ENCODE results near the gene FGD5.

Gene FGD5

DNA sequence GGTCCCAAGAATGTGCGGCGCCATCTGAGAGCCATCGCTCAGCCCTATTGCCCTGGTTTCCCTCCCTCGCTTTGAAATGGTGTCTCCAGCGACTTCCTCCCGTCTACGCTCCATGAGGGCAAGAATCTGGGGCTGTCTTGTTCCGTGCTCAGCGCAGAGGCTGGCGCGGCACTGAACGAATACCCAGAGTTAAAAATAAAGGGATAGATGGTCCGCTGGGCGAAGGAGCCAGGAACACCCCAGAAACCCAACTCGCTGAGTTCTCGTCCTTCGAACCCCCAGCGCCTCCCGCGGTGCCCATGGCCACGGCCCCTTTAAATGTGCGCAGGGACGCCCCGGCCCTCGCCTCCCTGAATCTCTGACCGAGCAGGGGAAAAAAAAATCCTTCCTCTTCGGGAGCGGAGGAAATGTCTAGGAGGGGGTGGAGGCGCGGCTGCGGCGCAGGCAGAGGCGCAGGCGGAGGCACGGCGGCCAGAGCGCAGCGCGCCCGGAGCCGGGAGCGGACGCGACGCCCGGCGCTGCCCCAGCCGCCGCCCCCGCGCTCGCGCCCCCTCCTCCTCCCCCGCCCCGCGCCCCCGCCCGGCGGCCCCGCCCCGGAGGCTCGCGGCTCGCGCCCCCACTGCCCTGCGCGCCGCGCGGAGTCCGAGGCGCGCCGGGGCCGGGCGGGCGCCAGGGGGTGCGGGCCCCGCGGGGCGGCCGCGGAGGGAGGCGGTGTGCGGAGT, 8.5 kb upstream of the FGD5 start:
- POLR2A ChIA-PET (ENCODE audit: low non-redundant PET): no interaction called here
- CTCF ChIA-PET: interaction anchor here (0.7 kb wide), 1 partner anchor 90 kb away, joined by 3 read pairs; no protein-coding TSS in a partner anchor
- TF ChIP-seq, protein P1, sequence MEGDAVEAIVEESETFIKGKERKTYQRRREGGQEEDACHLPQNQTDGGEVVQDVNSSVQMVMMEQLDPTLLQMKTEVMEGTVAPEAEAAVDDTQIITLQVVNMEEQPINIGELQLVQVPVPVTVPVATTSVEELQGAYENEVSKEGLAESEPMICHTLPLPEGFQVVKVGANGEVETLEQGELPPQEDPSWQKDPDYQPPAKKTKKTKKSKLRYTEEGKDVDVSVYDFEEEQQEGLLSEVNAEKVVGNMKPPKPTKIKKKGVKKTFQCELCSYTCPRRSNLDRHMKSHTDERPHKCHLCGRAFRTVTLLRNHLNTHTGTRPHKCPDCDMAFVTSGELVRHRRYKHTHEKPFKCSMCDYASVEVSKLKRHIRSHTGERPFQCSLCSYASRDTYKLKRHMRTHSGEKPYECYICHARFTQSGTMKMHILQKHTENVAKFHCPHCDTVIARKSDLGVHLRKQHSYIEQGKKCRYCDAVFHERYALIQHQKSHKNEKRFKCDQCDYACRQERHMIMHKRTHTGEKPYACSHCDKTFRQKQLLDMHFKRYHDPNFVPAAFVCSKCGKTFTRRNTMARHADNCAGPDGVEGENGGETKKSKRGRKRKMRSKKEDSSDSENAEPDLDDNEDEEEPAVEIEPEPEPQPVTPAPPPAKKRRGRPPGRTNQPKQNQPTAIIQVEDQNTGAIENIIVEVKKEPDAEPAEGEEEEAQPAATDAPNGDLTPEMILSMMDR (conservative IDR thresholded peaks at IDR 0.05; ENCODE audit: low read depth): no peak

DNA sequence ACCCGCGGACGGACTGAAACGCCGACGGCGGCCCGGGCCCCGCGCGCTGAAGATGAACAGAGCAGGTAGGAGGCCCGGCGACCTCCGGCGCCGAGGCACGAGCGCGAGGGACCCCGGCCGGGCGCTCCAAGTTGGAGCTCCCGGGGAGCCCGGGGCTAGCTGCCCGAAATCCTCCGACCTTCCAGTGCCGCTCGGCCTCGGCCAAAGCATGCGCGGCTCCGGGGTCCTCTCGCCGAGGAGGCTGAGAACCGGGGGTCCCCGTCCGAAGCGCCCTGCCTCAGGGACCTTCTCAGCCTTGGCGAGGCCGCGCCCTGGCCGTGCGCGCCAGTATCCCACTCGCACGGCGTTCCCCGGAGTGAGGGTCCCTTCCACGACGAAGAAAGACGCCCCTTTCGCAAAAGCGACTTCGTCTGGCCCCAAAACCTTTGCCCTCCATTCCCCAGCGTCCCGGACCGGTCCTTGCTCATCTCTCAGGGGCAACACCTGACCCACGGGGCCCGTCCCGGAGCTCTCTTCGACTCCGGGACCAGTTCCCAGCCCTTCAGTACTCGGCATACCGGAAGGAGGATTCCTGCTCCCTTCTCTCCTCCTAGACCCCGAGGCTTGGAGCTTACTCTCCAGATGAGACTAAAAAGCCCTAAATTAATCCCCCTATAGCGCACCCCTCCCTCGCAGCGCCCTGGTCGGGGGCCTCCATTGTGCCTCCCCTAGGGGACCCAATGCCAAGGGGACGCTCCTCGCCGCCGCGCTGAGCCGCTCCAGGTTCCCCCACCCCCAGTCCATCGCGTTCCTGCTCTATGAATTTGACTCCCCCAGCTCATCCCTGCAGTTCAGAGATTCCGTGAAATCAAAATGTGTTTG, 7.7 kb upstream of the FGD5 start:
- ChIA-PET CTCF (interaction anchor here (0.7 kb wide), 1 partner anchor 89 kb away, joined by 3 read pairs; no protein-coding TSS in a partner anchor), POLR2A (ENCODE audit: low non-redundant PET) (no interaction called here)
- TF ChIP-seq, protein P1 (conservative IDR thresholded peaks at IDR 0.05; ENCODE audit: low read depth): no peak
- DNase-seq (ENCODE audit: low spot score): no peak
- H3K27ac ChIP-seq: no peak overlapping the region

More for the DNA sequence above, 8.5 kb upstream of the FGD5 start:
- no peak overlapping the region for H3K27ac ChIP-seq
- DNase-seq (ENCODE audit: low spot score): no peak

DNA sequence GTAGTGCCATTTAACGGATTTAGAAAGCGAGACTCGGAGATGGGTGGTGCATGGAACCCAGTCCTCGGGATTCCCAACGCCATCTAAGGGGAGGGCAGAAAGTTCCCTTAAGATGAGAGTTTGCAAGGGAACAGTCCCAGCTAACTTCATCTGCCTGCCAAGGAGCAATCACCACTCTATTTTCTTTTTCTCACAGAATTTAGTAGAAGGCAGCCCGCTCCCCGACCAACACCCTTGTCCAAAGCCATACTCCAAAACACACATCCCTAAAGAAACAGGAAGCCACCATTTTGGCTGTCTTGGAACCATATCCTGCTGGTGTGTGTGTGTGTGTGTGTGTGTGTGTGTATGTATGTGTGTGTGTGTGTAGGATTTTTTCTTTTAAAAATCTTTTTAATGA, 7.1 kb upstream of the FGD5 start:
- CTCF ChIA-PET: no interaction called here

DNA sequence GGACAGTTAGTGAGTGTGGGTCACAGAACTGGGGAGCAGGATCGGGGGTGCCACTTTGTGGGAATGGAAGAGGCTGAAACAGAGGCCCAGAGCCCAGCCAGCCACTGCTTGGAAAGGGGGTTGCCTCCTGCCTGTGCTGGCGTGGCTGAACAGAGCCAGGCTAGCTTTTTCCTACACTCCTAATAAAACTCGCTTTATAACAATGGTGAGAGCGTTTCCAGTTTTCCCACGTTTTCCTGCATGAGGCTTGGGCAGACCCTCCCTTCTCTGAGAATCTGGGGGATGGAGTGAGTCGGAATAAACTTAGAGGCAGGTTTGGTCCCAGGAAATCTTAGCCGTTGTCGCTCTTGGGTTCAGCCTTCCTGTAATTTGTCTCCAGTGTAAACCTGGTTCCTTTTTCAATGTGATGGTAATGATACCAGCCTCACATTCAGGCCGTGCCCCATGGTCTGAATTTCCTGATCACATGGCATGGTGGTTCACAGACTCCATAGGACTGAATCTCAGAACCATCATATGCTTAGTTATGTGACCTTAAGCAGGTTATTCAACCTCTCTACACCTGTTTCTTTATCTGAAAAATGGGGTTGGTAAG, 6.5 kb upstream of the FGD5 start:
- H3K27ac ChIP-seq: no peak overlapping the region
- CTCF ChIA-PET: no interaction called here
- no peak for DNase-seq (ENCODE audit: low spot score)
- TF ChIP-seq, protein P1 (conservative IDR thresholded peaks at IDR 0.05; ENCODE audit: low read depth): no peak
- POLR2A ChIA-PET (ENCODE audit: low non-redundant PET): no interaction called here

More for the DNA sequence above, 7.1 kb upstream of the FGD5 start:
- POLR2A ChIA-PET (ENCODE audit: low non-redundant PET): no interaction called here
- TF ChIP-seq, protein P1 (conservative IDR thresholded peaks at IDR 0.05; ENCODE audit: low read depth): no peak
- no peak overlapping the region for H3K27ac ChIP-seq
- DNase-seq (ENCODE audit: low spot score): no peak

DNA sequence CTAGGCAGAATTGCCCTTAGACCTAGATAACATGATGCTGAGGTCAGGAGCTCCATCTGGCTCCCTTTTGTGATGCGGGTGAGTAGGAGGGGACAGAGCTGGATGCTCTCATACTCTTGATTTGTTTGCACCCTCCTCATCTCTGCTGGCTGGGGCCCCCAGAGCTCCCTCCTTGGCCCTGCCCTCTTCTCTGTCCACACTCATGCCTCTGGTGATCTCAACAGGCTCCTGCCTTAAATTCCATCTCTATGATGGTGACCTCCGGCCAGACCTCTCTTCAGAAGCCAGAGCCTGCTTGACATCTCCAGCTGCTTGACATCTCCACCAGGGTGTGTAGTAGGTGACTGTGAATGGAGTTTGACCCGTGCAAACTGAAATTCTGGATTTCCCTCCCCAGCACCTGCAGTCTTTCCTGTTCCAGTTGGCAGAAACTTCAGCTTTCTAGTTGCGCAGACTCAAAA, 4.3 kb upstream of the FGD5 start:
- no peak overlapping the region for H3K27ac ChIP-seq
- ChIA-PET POLR2A (ENCODE audit: low non-redundant PET) (no interaction called here), CTCF (no interaction called here)
- no peak for DNase-seq (ENCODE audit: low spot score)
- TF ChIP-seq, protein P1 (conservative IDR thresholded peaks at IDR 0.05; ENCODE audit: low read depth): no peak

DNA sequence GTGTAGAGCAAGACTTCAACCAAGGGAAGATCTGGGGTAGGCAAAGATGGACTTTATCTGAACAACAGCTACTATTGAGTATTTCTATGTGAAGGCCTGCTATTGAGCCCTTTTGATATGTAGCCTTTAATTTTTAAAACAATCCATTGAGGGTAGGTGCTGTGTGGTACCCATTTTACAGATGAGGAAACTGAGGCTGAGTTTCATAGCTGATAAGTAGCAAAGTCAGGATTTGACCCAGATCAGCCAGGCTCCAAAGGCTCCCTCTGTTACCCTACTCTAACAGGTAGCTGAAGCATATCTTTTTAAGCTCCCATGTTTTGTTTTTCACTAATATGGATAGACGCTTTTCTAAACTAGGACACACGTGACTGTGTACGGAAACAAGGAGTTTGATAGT, 2.4 kb upstream of the FGD5 start:
- ChIA-PET POLR2A (ENCODE audit: low non-redundant PET) (no interaction called here), CTCF (no interaction called here)
- H3K27ac ChIP-seq: no peak overlapping the region
- no peak for DNase-seq (ENCODE audit: low spot score)
- TF ChIP-seq, protein P1 (conservative IDR thresholded peaks at IDR 0.05; ENCODE audit: low read depth): no peak

Data from RWPE1 (cell line).